Nephron (organoid): ENCODE data around the gene ESYT2.

ENCODE experiments used
- H3K27ac Mint-ChIP-seq, 3 experiments: 2 replicates each; pipeline ENCODE4 v1.8.0; 2020; ENCODE audit warnings: mixed read lengths in 3 of 3, mild to moderate bottlenecking in 2 of 3, moderate library complexity in 1 of 3
- H3K27me3 Mint-ChIP-seq: 2 replicates; pipeline ENCODE4 v1.8.0; 2021; ENCODE audit warnings: low read depth, mild to moderate bottlenecking, moderate library complexity, mixed read lengths
- H3K36me3 Mint-ChIP-seq: 2 replicates; pipeline ENCODE4 v1.8.0; 2020; ENCODE audit warnings: low read depth, mixed read lengths
- H3K4me1 Mint-ChIP-seq: 2 replicates; pipeline ENCODE4 v1.8.0; 2020; ENCODE audit warnings: mixed read lengths
- H3K4me3 Mint-ChIP-seq, 3 experiments: 2 replicates each; pipeline ENCODE4 v1.8.0; 2020; ENCODE audit warnings: mild to moderate bottlenecking in 3 of 3, mixed read lengths in 3 of 3, moderate library complexity in 2 of 3
- H3K9me3 Mint-ChIP-seq: 2 replicates; pipeline ENCODE4 v1.8.0; 2020; ENCODE audit warnings: mixed read lengths
- TF ChIP-seq, protein P1 (sequence below), 3 experiments: fragments of 200-600 bp; sonication (generic); IDR thresholded peaks; one replicate each; pipeline ENCODE4 v1.5.0; 2021; ENCODE audit warnings: antibody characterized with exemption in 3 of 3; ENCODE audit not compliant: unreplicated experiment in 3 of 3

Gene ESYT2

GRCh38 chr7:158824028-158824427 lies 5.3 kb downstream of the ESYT2 start:
- no peak overlapping the region for H3K4me3 Mint-ChIP-seq
- H3K27me3 Mint-ChIP-seq = no peaks in the 10 kb centered on the region
- H3K36me3 Mint-ChIP-seq = no peaks in the 10 kb centered on the region
- no peaks in the 10 kb centered on the region for H3K9me3 Mint-ChIP-seq
- TF ChIP-seq, protein P1, sequence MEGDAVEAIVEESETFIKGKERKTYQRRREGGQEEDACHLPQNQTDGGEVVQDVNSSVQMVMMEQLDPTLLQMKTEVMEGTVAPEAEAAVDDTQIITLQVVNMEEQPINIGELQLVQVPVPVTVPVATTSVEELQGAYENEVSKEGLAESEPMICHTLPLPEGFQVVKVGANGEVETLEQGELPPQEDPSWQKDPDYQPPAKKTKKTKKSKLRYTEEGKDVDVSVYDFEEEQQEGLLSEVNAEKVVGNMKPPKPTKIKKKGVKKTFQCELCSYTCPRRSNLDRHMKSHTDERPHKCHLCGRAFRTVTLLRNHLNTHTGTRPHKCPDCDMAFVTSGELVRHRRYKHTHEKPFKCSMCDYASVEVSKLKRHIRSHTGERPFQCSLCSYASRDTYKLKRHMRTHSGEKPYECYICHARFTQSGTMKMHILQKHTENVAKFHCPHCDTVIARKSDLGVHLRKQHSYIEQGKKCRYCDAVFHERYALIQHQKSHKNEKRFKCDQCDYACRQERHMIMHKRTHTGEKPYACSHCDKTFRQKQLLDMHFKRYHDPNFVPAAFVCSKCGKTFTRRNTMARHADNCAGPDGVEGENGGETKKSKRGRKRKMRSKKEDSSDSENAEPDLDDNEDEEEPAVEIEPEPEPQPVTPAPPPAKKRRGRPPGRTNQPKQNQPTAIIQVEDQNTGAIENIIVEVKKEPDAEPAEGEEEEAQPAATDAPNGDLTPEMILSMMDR (IDR thresholded peaks at IDR 0.05; ENCODE audit: unreplicated experiment in 3 of 3) = no peak
- no peak overlapping the region for H3K27ac Mint-ChIP-seq
- H3K4me1 Mint-ChIP-seq = peaks cover 32% of the 10 kb centered on the region

DNA sequence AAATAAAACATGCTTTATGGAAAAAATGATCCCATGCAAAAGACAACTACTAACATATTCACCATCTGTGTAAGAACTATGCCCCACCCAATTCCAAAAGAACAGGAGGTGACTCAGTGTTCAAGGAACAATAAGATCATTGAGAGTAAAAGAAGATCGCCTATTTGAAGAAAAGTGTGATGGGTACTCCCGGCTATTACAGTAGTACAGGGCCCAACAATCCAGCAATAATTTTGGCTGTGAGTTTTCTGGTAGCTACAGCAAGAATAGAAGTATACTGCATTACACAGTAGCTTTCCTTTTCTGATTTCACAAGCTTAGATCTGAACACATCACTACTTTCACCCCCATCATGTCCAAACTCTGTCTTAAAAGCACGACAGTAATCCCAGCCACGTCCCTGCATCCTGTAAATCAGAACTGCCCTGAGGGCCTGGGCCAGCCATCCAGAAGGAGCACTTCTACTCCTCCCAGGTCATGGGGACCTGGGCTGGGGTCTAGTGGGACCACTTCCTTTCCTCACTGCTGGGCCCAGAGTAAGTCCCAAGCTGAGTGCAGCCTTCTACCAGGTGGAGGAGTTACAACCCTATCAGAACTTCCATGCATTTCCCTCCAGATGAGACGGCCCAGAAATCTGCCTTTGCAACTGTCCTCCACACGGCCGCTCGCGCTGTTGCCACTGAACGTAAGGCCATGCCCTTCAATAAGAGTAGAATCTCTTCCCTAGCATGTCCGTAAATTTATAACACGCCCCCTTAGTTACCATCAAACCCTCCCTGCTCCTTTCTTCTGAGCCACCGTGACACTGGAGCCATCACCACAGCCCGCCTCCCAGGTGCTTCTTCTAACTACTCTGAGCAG lies 7.9 kb downstream of the ESYT2 start:
- peak overlapping the region in 2 of 3 experiments; percentile 9 to 68 for H3K27ac Mint-ChIP-seq
- H3K36me3 Mint-ChIP-seq = no peaks in the 10 kb centered on the region
- no peaks in the 10 kb centered on the region for H3K9me3 Mint-ChIP-seq
- TF ChIP-seq, protein P1 (IDR thresholded peaks at IDR 0.05; ENCODE audit: unreplicated experiment in 3 of 3) = no peak
- no peaks in the 10 kb centered on the region for H3K27me3 Mint-ChIP-seq
- H3K4me3 Mint-ChIP-seq = no peak overlapping the region
- H3K4me1 Mint-ChIP-seq = peaks cover 44% of the 10 kb centered on the region

DNA sequence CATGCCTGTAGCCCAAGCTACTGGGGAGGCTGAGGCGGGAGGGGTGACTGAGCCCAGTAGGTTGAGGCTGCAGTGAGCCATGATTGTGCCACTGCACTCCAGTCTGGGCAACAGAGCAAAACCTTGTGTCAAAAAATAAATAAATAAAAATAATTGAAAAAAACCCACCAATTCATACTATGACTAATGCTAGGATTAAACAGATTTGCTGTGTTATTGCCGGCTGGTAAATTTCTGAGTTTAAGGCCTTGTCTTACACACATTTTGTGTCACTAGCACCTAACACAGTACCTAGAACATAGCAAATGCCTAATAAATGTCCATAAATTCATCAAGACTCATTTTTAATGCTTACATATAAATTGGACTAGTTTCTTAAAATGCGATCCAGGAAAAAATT lies 8.7 kb downstream of the ESYT2 start:
- Mint-ChIP-seq H3K27ac (no peak overlapping the region), H3K9me3 (no peaks in the 10 kb centered on the region), H3K4me1 (peaks cover 52% of the 10 kb centered on the region), H3K4me3 (no peak overlapping the region), H3K27me3 (no peaks in the 10 kb centered on the region), H3K36me3 (no peaks in the 10 kb centered on the region)
- TF ChIP-seq, protein P1 (IDR thresholded peaks at IDR 0.05; ENCODE audit: unreplicated experiment in 3 of 3) = no peak

DNA sequence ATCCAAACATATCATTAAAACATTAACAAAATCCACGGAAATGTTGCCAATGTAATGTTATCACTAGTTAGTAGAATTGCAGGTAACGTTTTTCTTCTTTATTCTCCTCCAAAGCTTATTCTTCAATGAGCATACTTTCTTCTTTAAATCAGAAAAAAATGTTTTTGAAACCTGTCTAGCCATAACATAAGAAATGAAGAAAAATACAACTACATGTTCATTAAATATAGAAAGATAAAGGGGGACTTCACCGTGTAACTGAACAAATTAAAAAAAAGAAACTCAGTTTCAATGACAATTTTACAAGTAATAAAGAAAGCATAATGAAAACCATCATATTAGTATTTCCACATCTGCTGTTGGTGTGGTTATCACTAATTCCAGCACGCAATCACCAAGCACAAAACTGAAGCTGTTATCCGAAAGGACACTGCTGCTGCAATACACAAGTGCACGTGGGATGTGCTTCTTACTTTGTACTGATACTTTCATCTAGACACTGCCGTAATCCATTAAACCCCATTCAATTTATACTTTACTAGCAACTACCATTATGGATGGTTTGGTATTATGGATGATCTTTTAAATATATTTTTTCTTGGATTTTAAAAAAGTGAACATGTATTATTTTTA lies 9.6 kb downstream of the ESYT2 start:
- Mint-ChIP-seq H3K27me3 (no peaks in the 10 kb centered on the region), H3K4me1 (peaks cover 61% of the 10 kb centered on the region), H3K9me3 (no peaks in the 10 kb centered on the region), H3K36me3 (no peaks in the 10 kb centered on the region), H3K4me3 (no peak overlapping the region), H3K27ac (peak overlapping the region; percentile 35 to 90 (median 76))
- TF ChIP-seq, protein P1 (IDR thresholded peaks at IDR 0.05; ENCODE audit: unreplicated experiment in 3 of 3) = no peak

DNA sequence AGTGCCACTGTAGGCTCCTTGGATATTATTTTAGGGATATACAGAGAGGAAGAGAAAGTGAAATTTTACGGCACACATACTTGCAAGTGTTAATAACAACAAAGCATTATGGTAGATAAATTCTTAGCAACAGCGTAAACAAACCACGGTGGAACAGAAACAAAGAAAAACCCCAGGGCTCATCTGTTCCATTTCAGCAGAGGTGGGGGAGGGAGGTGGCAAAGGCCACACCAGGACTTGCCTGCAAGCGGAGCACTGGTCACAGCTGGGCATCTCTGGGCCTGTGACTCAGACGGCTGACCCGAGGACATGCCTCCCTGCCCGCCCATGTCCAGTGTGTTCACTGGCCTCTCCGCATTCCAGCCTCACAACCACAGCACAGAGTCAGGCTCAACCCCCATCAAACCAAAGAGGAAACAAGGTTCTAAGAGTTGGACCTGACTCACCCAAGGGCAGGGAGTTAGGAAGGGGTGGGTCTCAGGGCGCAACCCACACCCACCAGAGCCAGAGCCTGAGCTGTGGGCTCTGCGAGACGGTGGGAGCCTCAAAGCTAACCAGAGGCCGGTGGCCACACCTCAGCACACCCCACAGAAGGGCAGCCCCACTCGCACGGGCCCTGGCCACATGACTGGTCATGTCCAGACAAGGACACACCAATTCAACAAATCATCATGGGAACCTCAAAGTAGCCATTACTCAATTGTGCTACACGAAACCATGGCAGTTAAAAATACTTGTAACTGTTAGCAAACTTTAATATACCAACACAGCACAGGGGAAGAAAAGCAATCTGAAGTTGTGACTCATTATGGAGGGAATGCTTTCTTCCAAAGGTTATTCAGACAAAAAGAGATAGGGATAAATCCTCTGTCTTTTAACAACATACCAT lies 10.7 kb downstream of the ESYT2 start:
- H3K27me3 Mint-ChIP-seq = no peaks in the 10 kb centered on the region
- H3K9me3 Mint-ChIP-seq = no peaks in the 10 kb centered on the region
- H3K4me3 Mint-ChIP-seq = peak overlapping the region in 2 of 3 experiments; percentile 1 to 3
- peak overlapping the region; percentile 68 to 90 (median 76) for H3K27ac Mint-ChIP-seq
- peaks cover 67% of the 10 kb centered on the region for H3K4me1 Mint-ChIP-seq
- TF ChIP-seq, protein P1 (IDR thresholded peaks at IDR 0.05; ENCODE audit: unreplicated experiment in 3 of 3) = no peak
- H3K36me3 Mint-ChIP-seq = no peaks in the 10 kb centered on the region
